Measurements from ENCODE around the gene ITGBL1.

Gene ITGBL1

DNA sequence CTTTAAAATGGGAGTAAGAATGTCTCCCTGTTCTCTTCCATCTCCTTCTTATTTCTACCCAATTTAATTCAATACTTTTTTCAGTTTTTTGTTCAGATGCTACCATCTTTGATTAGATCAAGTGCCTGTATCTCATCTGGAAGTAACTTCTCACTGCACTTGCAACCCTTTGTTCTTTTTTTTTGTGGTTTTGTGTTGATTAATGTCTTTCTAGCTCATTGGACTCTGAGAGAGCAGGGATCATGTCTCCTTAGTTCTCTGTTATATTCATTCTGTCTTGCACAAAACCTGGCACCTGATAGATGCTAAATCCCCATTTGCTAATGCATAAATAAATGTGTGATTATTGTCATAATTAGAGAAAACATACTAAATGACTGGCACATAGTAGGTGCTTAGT lies 834 bp upstream of the ITGBL1 start:
- DNase-seq = no peak

DNA sequence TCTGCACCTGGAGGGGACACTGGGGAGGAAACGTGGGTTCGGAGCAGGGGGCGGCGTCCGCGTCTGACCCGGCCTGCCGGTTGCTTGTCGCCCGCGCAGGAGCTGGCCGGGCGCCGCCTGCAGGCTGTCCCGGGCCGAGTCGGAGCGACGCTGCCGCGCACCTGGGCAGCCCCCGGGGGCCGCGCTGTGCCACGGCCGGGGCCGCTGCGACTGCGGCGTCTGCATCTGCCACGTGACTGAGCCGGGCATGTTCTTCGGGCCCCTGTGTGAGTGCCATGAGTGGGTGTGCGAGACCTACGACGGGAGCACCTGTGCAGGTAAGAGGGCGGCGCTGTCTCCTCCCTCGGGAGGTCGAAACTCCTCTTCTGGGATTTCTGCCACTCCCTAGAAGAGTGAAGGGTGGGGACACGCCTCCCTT lies 1.3 kb downstream of the ITGBL1 start:
- DNase-seq = no peak

DNA sequence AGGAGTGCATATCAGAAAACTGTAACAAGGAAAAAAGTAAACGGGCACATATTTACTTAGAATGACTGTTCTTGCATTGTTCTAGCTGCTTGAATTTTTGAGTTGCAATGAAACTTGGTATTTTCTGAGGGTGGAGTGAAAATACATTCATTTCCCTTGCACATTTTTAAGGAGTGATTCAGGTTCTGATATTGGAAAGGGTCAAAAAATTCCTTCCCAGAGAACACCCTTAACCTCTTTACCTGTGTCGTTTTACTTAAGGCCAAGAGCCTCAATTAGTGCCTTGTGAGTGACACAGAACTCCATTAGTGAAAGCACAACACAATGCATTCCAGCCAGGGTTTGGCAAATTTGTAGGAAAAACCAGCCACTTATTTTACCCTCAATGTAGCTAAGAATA lies 2.3 kb downstream of the ITGBL1 start:
- DNase-seq = no peak

DNA sequence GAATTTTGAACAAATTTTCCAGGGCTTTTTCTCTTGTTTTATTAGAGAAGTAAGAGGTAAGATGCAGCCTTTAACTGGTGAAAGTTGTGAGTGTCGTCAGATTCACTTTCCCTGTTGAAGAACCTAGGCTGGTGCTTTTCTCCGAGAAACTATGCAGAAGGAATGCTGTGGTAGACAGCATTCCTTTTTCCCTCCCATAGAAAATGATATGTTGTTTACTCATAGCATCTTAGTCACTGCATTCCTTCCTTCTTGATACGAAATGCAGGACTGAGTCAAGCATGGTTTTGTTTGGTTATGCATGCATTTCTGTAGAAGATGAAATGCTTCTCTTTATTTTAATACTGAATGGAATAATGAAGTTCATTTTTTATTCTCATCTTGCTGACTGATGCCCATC lies 3.4 kb downstream of the ITGBL1 start:
- DNase-seq = no peak

DNA sequence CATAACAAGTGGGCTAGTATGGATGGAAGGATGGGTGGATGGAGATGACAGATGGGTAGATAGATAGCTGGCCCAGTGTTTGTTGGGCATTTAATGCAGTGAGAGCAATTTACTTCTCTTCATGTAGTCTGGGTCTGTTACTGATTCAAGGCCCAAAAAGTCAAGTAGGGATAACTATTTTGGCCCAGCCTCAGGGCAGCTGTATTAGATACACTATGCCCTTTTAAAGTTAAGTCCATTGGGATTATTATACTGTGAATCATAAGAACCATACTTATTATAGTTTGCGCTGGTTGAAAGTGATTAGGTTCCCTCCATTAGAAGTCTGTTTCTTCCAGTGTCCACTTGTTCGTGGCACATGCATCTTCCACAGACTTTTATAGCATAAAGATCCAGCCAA lies 4.7 kb downstream of the ITGBL1 start:
- DNase-seq = no peak

DNA sequence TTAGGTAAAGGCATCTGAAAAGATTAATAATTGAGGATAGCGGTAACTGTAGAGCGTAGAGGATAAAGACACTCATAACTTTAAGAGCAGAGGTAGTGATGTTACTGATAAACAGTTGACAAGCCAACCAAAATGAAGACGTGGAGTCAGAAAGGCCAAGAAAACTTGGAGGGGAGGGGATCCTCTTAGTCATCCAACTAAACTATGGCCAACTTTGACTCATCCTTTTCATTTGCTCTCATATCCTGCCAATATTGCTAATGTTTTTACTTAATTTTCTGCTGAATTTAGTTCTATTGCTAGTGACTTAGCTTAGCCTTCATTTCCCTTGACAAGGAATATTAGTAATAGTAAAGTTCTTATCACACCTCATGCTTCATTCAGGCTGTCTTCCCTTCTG lies 13.4 kb downstream of the ITGBL1 start:
- no peak for DNase-seq

DNA sequence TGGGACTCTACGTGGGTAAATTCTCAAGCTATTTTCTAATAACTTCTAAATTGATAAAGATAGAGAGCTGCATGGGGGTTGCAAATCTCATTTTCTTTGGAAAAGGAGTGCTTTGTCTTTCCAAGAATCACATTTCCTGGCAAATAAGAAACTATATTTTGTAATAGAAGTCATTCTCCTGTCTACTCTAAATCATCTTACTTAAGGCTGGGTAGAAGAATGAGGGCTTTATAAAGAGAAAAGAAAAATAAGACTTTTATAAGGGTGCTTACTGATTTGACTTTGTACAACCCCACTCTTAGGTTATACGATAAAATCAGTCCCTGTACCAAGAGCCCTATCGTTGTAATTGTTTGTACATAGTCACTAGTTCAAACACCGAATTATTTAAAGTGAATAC lies 14.9 kb downstream of the ITGBL1 start:
- DNase-seq = no peak

DNA sequence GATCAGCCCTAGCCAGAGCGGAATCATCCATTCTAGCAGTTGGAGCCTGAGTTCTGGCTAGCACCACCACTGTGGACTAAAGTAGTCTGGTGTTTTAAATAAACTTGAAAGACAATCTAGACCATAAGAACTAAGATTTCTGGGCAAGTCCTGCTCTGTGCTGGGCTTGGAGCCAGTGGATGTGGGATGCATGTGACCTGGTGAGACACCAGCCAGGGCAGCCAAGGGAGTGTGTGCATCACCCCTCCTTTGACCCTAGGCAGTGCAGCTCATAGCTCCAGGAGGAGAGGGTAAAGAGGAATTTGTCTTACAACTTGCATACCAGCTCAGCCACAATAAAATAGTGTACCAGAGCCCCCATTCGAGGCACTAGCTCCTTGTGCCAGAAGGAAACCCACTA lies 21.0 kb downstream of the ITGBL1 start:
- no peak for DNase-seq

DNA sequence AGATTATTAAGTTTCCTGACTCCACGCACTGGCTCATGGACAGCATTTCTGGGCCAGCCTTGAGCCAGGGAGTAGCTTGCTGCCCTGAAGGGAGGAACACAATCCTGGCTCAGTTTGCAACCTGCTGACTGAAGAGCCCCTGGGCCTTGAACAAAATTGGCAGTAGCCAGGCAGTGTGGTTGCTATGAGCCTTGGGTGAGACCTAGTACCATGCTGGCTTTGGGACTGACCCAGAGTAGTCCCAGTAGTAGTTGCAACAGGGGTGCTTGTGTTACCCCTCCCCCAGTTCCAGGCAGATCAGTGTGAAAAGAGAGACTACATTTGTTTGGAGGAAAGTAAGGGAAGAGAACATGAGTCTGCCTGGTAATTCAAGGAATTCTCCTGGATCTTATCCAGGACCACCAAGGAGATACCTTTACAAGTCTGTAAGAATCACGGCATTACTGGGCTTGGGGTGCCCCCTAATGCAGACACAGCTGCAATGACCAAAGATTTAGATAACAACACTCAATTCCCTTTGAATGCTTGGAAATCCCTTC lies 22.0 kb downstream of the ITGBL1 start:
- no peak for DNase-seq

DNA sequence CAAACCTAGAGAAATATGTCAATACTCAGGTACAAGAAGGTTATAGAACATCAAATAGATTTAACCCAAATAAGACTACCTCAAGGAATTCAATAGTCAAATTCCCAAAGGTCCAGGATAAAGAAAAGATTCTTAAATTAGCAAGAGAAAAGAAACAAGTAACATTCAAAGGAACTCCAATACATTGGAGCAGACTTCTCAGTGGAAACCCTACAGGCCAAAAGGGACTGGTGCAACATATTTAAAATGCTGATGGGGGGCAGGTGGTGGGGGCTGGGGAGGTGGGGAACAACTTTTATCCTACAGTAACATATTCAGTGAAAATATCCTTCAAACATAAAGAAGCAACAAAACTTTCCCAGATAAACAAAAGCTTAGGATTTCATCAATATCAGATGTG lies 23.1 kb downstream of the ITGBL1 start:
- no peak for DNase-seq

DNA sequence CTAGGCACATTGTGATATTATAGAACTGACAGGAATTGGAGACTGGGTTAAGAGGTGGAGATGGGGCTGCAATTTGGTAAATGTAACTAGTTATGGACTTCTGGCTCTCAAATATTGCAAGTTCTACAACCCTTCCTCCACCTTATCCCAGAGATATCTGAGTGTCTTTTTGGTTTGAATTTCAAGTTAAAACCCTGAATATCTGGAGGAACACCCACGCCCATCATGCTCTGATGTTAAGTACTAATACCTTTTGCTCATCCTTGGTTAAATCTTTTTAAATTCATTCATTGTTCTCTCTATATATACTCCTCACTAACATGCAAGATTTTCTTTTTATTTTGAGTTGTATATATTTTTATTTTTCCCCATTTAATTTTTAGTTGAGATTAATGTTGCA lies 28.9 kb downstream of the ITGBL1 start:
- DNase-seq = no peak

DNA sequence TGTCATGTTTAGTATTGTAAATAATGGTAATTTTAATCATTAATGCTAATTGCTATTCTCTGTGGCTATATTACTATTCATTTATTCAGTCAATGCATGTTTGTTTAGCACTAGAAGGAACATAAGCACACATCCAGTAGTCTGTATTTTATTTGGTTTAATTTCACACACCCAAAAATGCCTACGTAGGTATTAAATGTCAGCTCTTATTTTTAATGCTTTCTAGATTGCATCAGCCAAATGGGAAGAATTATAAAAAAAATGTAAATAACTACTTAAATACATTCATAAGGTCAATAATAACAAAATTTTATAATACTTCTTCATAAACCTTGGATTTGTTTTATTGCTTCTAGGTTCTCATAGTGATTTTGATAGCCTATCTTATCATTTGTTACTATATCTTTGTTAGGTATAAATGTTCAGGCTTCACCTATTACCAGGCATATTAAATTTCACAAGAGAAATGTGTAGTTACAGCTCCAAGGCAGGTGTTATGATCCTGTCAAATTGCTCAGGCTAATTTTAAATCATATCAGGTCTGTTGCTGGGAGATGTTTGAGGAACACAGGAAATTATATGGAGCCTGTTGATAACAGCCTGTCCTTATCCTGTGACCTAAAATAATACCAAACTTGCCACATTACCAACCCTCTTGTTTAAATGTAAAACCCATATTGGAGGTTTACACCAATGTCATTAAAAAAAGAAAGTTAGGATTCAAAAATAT lies 34.4 kb downstream of the ITGBL1 start:
- no peak for DNase-seq

DNA sequence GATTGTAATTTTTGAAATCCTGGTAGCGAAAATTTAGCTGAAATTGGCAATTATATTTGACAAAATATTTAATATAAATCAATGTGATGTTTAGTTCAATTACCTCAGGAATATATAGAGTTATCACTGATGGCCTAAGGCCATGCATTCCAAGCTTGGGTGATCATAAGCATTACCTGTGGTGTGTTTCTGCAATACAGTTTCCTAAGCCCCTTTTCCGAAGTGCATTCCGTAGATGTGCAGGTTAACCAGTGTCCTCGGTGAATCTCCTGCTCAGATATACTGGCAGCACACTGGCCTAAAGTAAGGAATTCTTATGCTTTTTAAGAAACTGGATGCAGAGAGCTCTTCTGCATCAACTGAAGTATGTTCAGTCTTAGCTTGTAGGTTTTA lies 35.0 kb downstream of the ITGBL1 start:
- no peak for DNase-seq

DNA sequence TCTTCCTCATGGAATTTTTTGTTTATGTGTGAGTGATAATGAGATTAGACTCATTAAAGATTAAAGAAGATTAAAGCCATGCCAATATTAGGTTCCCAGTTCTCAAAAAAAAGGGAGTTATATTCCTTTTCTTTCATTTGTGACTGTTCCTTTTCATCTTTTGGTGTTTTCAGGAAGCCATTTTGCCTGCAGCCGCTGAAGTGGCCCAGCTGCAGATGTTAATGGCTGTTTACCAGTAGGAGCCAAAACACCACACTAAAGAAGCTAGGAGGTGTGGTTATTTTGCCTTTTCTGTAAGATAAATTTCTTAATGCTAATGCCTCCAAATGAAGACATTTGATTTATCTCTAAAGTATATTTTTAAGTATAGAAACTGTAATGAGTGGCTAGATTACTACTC lies 36.3 kb downstream of the ITGBL1 start:
- no peak for DNase-seq

DNA sequence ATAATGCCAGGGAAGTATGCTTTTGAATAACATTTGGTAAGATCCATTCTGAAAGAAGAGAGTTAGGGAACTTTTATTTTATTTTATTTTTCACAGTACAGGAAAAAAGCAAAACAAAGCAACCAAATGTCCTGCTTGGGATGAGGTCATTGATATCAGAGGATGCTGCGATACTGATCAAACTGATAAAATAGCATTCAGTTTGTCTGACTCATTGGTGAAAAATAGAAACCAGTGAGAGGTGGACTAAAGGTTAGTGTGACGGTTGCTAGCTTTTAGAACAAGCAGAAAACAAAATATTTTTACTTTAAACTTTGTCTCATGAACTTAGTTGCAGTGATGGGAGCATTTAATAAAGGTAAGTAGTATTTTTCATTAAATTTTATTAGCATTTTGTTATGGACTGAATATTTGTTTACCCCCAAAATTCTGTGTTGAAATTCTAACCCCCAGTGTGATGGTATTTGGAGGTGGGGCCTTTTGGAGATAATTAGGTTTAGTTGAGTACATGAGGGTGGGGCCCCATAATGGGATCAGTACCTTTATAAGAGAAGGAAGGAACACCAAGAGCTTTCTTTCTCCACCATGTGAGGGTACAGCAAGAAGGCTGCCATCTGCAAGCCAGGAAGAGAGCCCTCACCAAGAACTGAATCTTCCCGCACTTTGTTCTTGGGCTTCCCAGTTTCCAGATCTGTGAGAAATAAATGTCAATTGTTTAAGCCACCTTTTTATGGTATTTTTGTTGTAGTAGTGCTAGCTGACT lies 37.3 kb downstream of the ITGBL1 start:
- no peak for DNase-seq

DNA sequence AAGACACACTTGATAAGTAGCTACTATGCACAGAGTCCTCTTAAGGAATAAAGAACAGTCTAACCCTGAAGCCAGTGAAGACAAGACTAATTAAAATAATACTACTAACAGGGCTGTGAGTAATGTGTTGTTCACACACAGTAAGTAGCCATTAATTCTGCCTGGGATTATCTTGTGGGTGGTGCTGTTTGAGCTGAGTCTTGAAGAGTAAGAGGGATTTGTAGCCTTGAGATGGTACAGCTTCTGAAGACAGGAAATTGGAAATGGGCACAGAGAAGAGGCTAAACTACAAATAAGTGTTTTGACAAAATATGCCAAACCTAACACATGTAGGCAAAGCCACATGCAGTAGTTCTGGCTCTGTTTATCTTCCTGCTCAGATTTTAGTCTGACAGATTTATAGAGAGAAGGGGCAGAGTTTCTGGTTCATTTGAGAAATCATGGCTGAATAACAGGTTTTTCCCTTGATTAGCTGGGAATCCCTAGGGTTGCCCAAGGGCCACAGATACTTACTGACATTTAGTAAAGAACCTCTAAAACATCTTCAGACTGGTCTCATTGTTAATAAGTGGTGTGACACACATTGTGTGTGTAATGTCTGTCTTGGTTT lies 38.0 kb downstream of the ITGBL1 start:
- no peak for DNase-seq

DNA sequence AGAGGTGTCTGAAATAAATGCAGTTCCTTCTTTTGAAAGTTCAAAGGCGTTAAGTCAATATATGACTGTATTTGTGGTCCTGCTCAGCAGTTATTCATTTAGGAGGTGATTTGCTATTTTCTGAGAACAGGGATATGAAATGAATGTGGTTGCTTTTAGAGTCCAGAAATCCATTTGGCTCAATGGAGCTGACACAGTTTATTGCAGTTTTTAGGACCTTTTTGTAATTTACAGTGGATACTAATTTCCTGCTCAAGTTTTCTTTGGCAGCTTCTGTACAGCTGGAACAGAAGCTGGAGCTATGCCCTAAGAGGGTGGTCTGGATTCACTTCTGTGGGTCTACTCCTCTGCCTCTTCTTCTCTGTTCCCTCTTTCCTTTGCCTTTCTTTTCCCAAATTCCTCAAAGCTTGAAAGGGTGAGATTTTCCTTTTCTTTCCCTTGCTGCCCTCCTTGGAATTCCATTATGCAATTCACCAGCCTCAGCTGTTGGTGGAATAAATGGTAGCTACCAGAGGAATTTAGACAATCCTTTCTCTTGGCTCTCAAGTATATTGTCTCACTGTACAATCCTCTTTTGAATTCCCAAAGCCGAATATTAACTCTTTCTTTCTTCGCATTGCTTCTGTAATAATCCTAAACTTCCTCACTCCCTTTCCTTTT lies 39.9 kb downstream of the ITGBL1 start:
- no peak for DNase-seq

DNA sequence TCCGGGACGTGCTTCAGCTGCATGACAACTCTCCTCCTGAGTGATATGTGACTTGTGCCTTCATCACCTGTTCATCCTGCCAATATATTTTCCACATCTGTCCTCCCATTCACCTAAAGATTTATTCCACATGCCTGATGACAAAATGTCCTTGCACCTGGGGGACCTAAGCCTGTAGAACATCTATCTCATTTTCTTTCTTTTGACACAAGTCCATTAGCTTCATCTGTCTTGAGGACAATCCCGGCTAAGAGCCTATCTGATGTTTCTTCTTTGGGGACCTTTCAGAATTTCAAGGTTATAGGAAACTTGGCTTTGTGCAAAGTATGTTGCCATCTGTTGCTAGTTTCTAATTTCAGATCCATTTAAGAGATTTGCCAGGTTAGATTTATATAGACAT lies 41.1 kb downstream of the ITGBL1 start:
- DNase-seq = no peak

DNA sequence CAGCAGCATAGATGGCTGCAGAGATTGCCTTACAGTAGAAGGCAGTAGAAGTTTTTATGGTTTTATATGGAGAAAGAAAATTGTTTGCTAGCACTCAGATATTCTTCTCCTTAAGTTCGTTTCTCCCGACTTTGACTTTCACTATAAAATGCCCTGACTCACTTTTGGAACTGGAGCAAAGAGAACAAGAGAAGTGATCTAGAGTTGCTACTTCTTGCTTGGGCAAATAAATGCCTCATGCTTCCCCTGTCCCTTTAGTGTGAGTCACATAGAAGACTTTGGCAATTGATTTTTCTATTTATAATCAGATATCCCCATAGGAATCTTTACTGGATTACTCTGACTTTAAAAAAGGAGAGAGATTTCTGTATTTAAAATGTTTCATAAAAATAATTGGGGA lies 46.9 kb downstream of the ITGBL1 start:
- no peak for DNase-seq

DNA sequence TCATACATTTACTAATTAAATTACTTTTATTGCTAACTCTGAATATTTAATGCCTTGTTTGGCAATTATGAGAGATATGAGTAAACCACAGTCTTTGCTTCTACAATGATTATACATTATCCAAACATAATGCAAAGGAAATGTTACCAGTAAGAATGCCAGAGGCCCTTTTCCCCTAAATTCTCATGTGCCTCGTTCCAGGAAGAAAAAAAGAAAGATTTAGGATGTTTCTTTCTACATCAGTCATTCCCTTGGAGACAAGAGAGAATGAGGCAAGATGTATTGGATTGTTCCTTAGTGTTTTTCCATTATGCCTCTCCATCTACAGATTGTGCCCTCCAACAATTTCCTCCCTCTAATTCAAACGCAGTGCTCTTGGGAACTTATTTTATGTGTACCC lies 50.1 kb downstream of the ITGBL1 start:
- no peak for DNase-seq

DNA sequence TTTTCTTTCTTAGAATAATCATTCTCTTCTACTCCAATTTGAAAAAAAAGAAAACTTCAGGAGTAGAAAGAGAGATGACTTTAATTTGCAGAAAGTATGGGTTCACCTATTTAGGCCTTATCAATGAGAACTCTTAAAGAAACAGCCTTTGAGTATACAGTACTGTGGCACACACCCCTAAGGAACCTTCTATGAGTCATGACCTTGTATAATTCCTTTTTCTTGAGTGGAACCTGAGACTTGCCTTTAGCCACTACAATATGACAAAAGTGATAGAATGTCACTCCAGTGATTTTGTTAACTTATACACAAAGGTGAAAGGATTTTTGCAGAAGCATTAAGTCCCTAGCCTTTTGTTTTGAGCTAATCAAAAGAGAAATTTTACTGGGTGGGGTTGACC lies 58.7 kb downstream of the ITGBL1 start:
- DNase-seq = no peak

DNA sequence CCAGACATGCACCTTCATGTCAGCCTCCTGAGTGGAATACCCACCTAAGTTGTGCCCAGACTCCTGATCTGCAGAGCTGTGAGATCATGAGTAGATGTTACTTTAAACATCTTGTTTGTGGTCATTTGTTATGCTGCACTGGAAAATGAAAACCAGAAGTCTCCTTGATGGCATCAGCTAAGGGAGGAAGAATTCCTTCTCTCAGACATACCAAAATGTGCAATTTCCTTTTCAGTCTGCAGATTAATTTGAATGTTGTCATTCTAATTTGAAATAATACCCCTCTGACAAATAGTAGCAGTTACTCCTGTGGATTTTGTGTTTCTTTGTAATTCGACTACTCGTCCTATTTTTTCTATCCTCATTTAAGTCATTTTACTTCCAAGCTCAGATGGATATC lies 59.3 kb downstream of the ITGBL1 start:
- DNase-seq = no peak

DNA sequence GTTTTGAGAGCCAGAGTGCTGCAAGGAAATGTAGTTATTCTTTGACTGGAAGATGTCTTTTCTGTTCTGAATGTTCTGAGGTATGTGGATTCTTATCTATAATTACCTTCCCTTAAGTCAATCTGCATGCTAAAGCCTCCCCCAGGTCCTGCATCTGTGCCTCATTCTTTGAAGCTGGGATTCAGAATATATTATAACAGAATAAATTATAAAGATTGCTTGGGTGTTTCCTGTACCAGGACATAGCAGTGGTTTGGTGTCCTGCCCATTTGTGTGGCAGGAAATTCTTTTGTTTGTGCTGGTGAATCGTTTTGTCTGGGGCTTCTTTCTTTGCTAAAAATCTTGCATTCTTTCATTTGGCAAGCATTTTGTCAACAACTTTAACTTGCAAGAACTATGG lies 60.2 kb downstream of the ITGBL1 start:
- DNase-seq = no peak

DNA sequence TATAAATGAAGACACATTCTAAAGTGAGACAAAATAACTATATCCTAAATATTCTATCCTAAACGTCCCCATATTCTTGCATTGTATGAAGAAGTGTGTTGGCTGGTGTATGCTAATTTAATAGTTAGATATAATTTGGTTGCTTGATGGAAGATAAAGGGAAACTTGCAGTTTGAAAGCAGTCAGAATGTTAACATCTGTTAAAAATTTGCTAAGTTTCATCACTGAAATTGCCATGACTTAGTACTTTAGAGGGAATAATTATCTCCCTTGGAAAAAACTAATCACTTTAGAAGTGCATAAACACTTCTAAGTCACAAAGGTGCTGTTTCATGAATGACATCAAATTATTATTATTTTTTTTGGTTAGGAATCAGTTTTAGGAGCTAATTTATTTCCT lies 61.6 kb downstream of the ITGBL1 start:
- DNase-seq = no peak
